Gastrocnemius medialis (tissue), 4 donors: ENCODE measurements around the gene RSBN1L. TPM values are rescaled to one million over a fixed set of nuclear protein-coding genes. Genes with fewer than 3 reads are reported as not detected.
A peak's percentile ranks its signal among the peaks of the same experiment; 100 is the strongest.

ENCODE experiments used
- ATAC-seq, 2 donors: fragments of 150-250 bp; one replicate each; pipeline ENCODE4 v1.9.1; 2016
- DNase-seq, 2 donors: peaks; one replicate each; pipeline ENCODE4 v3.0.0-alpha.2; 2019
- H3K27ac ChIP-seq, 4 donors: fragments of 200-600 bp; sonication (generic); 1 replicate in 1 of 4; 2 replicates in 3 of 4; pipeline ENCODE4 v1.5.1; 2016 to 2018; ENCODE audit warnings: mild to moderate bottlenecking in 2 of 4, moderate library complexity in 1 of 4
- H3K27me3 ChIP-seq, 3 donors: fragments of 200-600 bp; sonication (generic) in 2 of 3; 1 replicate in 1 of 3; 2 replicates in 2 of 3; pipeline versions ENCODE4 v1.5.1 to v1.6.0; 2016 to 2019; ENCODE audit warnings: mild to moderate bottlenecking in 1 of 3, moderate library complexity in 1 of 3
- H3K36me3 ChIP-seq, 2 donors: fragments of 200-600 bp; sonication (generic) in 1 of 2; one replicate each; pipeline ENCODE4 v1.5.1; 2017 to 2018
- H3K4me1 ChIP-seq, 2 donors: fragments of 200-600 bp; sonication (generic) in 1 of 2; one replicate each; pipeline ENCODE4 v1.5.1; 2016 to 2017; ENCODE audit warnings: mild to moderate bottlenecking in 2 of 2
- H3K4me3 ChIP-seq, 4 donors: fragments of 200-600 bp; sonication (generic) in 3 of 4; 1 replicate in 1 of 4; 2 replicates in 3 of 4; pipeline ENCODE4 v1.5.1; 2016 to 2019; ENCODE audit warnings: mild to moderate bottlenecking in 2 of 4
- H3K9me3 ChIP-seq, 3 donors: fragments of 200-600 bp; sonication (generic) in 2 of 3; 1 replicate in 1 of 3; 2 replicates in 2 of 3; pipeline ENCODE4 v1.5.1; 2016 to 2019
- POLR2A ChIP-seq, 2 donors: fragments of 450-650 bp; IDR thresholded peaks; one replicate each; pipeline ENCODE4 v1.6.1; 2017; ENCODE audit warnings: antibody characterized with exemption in 2 of 2, mild to moderate bottlenecking in 2 of 2, moderate library complexity in 2 of 2
- in situ Hi-C, 4 donors: fragments of 200-750 bp; cut with MboI; loops; one replicate each; pipeline versions ENCODE4 v1.15.0 to v1.8.0; 2017; ENCODE audit warnings: low sequenced_read_pairs in 4 of 4
- intact Hi-C: fragments of 100-400 bp; cut with DNase I; formaldehyde crosslinking; loops from one replicate; pipeline ENCODE4 v1.15.1; 2023; ENCODE audit warnings: low total_unique reads
- total RNA-seq, 4 donors: library from RNA; depleted of rRNA; stranded (reverse); fragments of >200 nt; gene quantifications; one replicate each; pipeline versions ENCODE4 v1.1.0 to v1.2.3, GENCODE V29; 2016
- TF ChIP-seq, protein P1 (sequence below), 5 experiments: fragments of 450-650 bp in 3 of 5; fragments of 200-600 bp in 2 of 5; sonication (generic) in 2 of 5; IDR thresholded peaks in 4 of 5; conservative IDR thresholded peaks in 1 of 5; 1 replicate in 4 of 5; 2 replicates in 1 of 5; pipeline ENCODE4 v1.5.1; 2016 to 2019; ENCODE audit warnings: antibody characterized with exemption in 5 of 5, mild to moderate bottlenecking in 3 of 5, moderate library complexity in 3 of 5

Gene RSBN1L
- total RNA-seq, 4 donors from 2014 or later = 5.1 to 11.7 (median 8.7) TPM

DNA sequence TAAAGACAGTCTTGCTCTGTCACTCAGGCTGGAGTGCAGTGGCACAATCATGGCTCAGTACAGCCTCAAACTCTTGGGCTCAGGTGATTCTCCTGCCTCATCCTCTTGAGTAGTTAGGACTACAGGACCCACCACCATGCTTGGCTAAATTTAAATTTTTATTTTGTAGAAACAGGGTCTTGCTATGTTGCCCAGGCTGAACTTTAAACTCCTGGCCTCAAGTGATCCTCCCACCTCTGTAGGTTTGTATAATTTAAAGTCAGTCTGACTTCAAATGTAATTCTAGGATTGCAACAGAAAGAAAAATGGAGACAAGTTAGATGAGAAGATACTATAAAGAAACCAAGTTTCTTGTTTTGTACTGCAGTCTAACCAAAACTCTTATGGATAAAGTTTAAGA, 90.5 kb downstream of the RSBN1L start:
- Histone ChIP-seq H3K4me3 (no peak overlapping the region), H3K27ac (no peak overlapping the region), H3K4me1 (peaks cover under 1% of the 10 kb centered on the region in 2 donors), H3K27me3 (no peaks in the 10 kb centered on the region), H3K9me3 (no peaks in the 10 kb centered on the region), H3K36me3 (no peaks in the 10 kb centered on the region)
- intact Hi-C loops (no loop called here), in situ Hi-C loops (no loop called here)
- no peak for TF ChIP-seq POLR2A (IDR thresholded peaks at IDR 0.05)
- TF ChIP-seq, protein P1, sequence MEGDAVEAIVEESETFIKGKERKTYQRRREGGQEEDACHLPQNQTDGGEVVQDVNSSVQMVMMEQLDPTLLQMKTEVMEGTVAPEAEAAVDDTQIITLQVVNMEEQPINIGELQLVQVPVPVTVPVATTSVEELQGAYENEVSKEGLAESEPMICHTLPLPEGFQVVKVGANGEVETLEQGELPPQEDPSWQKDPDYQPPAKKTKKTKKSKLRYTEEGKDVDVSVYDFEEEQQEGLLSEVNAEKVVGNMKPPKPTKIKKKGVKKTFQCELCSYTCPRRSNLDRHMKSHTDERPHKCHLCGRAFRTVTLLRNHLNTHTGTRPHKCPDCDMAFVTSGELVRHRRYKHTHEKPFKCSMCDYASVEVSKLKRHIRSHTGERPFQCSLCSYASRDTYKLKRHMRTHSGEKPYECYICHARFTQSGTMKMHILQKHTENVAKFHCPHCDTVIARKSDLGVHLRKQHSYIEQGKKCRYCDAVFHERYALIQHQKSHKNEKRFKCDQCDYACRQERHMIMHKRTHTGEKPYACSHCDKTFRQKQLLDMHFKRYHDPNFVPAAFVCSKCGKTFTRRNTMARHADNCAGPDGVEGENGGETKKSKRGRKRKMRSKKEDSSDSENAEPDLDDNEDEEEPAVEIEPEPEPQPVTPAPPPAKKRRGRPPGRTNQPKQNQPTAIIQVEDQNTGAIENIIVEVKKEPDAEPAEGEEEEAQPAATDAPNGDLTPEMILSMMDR (IDR thresholded peaks at IDR 0.05 in 4 of 5, conservative IDR thresholded peaks at IDR 0.05 in 1 of 5) = no peak
- DNase-seq = no peak
- no peak for ATAC-seq

DNA sequence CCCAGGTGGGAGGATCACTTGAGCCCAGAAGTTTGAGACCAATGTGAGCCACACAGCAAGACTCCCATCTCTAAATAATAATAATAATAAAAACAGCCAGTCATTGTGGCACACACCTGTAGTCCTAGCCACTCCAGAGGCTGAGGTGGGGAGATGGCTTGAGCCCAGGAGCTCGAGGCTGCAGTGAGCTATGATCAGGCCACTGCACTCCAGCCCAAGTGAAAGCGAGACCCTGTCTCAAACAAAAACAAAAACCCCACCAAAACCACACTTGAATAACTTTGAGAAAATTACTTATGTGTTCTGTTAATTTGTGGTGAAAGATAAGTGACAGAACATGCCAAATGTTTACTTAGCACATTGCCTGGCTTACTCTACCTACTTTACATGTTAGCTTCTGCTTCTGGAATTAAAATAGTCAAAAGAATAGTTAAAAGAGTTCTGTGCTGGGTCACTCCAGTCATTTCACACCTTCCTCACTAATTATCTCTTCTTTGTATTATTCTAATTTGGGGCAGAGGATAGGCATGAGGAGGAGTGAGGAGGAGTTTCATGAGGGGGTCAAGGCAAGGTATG, 92.2 kb downstream of the RSBN1L start:
- no peak overlapping the region for H3K27ac ChIP-seq
- no peaks in the 10 kb centered on the region for H3K27me3 ChIP-seq
- TF ChIP-seq, protein P1 (IDR thresholded peaks at IDR 0.05 in 4 of 5, conservative IDR thresholded peaks at IDR 0.05 in 1 of 5) = no peak
- no peak for TF ChIP-seq POLR2A (IDR thresholded peaks at IDR 0.05)
- no peaks in the 10 kb centered on the region for H3K9me3 ChIP-seq
- peaks cover 14 to 15% of the 10 kb centered on the region in 2 donors for H3K4me1 ChIP-seq
- ATAC-seq (no peak), DNase-seq (no peak)
- H3K36me3 ChIP-seq = no peaks in the 10 kb centered on the region
- in situ Hi-C loops = no loop called here
- intact Hi-C loops = no loop called here
- H3K4me3 ChIP-seq = no peak overlapping the region

DNA sequence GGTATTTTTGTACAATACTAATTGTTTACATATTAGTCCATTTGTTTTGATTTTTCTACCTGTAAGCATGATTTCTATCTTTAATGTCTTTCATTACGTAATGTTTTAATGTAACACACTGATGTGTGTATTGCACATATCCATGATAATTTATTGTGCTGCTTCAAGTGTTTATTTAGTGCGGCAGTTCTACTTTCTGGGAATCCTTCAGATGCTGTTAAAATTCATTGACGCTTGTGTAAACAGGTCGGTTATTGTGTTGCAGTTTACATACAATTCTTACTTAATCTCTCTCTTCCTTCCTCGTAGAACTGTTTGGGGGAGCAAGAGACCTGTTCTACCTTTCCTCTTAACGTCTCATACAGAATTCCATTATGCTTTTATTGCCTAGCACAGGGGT, 95.1 kb downstream of the RSBN1L start:
- in situ Hi-C loops (loop anchor here in 1 of 4 donors (10.0 kb wide), 1 partner anchor 97 kb away; the partner anchor contains the start of gene RSBN1L), intact Hi-C loops (loop anchor here (10.0 kb wide), 1 partner anchor 1467 kb away; no protein-coding TSS in a partner anchor)
- Histone ChIP-seq H3K4me3 (no peak overlapping the region), H3K36me3 (no peaks in the 10 kb centered on the region), H3K4me1 (peaks cover 37 to 38% of the 10 kb centered on the region in 2 donors), H3K27me3 (no peaks in the 10 kb centered on the region), H3K9me3 (no peaks in the 10 kb centered on the region), H3K27ac (peak overlapping the region; percentile 87 to 99 (median 90))
- DNase-seq (no peak), ATAC-seq (no peak)
- TF ChIP-seq POLR2A (IDR thresholded peaks at IDR 0.05) = no peak
- TF ChIP-seq, protein P1 (IDR thresholded peaks at IDR 0.05 in 4 of 5, conservative IDR thresholded peaks at IDR 0.05 in 1 of 5) = no peak

DNA sequence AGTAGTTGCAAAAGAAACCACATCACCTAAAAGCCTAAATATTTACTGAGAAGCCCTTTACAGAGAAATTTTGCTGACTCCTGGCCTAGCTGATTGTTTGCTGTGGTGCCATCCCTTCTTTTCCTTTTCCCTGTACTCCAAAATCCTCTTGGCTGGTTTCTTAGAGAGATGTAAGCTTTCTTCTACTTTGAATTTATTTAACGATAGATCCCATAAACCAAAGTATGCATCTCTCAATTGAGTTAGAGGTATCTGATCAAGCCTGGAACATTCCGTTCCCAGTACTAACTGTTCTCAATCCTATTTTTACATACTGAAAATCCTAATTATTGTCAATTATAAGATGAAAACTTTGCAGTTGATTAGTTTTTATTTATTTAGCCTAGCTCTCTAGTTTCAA, 95.7 kb downstream of the RSBN1L start:
- TF ChIP-seq POLR2A (IDR thresholded peaks at IDR 0.05) = no peak
- DNase-seq = no peak
- Histone ChIP-seq H3K4me1 (peaks cover 43 to 44% of the 10 kb centered on the region in 2 donors), H3K36me3 (no peaks in the 10 kb centered on the region), H3K4me3 (no peak overlapping the region), H3K27ac (peak overlapping the region; percentile 87 to 99 (median 90)), H3K9me3 (no peaks in the 10 kb centered on the region), H3K27me3 (no peaks in the 10 kb centered on the region)
- ATAC-seq = no peak
- in situ Hi-C loops = loop anchor here in 1 of 4 donors (10.0 kb wide), 1 partner anchor 97 kb away; the partner anchor contains the start of gene RSBN1L
- intact Hi-C loops = loop anchor here (10.0 kb wide), 1 partner anchor 1467 kb away; no protein-coding TSS in a partner anchor

DNA sequence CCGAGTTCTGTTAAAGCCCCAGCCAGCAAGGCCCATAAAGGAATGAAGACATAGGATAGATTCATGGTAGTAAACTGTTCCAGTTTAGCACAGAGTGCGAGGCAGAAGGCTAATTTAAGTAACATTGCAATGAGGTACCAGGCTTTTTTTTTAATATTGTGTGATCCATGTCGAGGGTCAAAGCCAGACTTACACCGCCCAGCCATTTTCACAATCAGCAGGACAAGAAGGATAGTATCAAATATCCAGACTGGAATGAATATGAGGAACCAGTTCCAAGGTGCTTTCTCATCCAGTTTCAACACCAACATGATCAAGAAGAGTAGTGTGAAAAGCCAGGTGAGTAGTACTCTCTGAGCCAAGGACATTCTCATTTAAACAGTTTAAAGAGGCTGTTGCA, 97.7 kb downstream of the RSBN1L start:
- TF ChIP-seq, protein P1 (IDR thresholded peaks at IDR 0.05 in 4 of 5, conservative IDR thresholded peaks at IDR 0.05 in 1 of 5) = no peak
- peak in 1 of 2 donors; percentile 6 for TF ChIP-seq POLR2A (IDR thresholded peaks at IDR 0.05)
- in situ Hi-C loops (loop anchor here in 1 of 4 donors (10.0 kb wide), 1 partner anchor 99 kb away; the partner anchor contains the start of gene RSBN1L), intact Hi-C loops (loop anchor here (10.0 kb wide), 1 partner anchor 1469 kb away; no protein-coding TSS in a partner anchor)
- ATAC-seq = peak; percentile 68 to 71
- H3K27ac ChIP-seq = peak overlapping the region; percentile 87 to 99 (median 90)
- no peak overlapping the region for H3K4me3 ChIP-seq
- H3K4me1 ChIP-seq = peaks cover 50 to 51% of the 10 kb centered on the region in 2 donors
- no peaks in the 10 kb centered on the region for H3K27me3 ChIP-seq
- no peaks in the 10 kb centered on the region for H3K36me3 ChIP-seq
- H3K9me3 ChIP-seq = no peaks in the 10 kb centered on the region
- peak; percentile 68 to 82 for DNase-seq
